Measurements from ENCODE around the gene STAG1. TPM values are rescaled to one million over a fixed set of nuclear protein-coding genes. Genes with fewer than 3 reads are reported as not detected.
A peak's percentile ranks its signal among the peaks of the same experiment; 100 is the strongest.

Gene STAG1
- total and polyA plus RNA-seq, 2 donors (not counting 1 experiment from before 2014, with no cell fraction given): 23.2 to 38.6 TPM

DNA sequence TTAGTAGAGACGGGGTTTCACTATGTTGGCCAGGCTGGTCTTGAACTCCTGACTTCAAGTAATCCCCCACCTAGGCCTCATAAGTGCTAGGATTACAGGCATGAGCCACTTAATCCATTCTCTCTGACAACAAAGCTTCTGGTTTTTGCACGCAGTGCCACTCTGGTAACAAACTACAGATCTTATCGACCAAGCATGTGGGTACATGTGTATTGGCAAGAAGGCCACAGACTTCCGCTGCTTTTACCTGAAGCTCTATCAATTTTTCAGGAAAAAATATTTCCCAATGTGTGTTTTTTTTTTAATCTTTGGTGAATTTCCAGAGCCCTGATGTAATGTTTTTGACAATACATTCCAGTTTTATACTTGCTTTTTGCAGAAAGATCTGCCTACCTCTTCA, 319.5 kb downstream of the STAG1 start:
- H3K9ac ChIP-seq (ENCODE audit: insufficient read depth, low read length): no peak overlapping the region
- H3K9me3 ChIP-seq (ENCODE audit: control insufficient read depth, insufficient read depth, low read depth, low read length): no peaks in the 10 kb centered on the region
- no peak for DNase-seq (ENCODE audit: low read depth in 2 of 2)
- no peak overlapping the region for H3K27ac ChIP-seq (ENCODE audit: insufficient read depth, low read length)
- no peaks in the 10 kb centered on the region for H3K27me3 ChIP-seq (ENCODE audit: control insufficient read depth, insufficient read depth, low read length)
- TF ChIP-seq, protein P1, sequence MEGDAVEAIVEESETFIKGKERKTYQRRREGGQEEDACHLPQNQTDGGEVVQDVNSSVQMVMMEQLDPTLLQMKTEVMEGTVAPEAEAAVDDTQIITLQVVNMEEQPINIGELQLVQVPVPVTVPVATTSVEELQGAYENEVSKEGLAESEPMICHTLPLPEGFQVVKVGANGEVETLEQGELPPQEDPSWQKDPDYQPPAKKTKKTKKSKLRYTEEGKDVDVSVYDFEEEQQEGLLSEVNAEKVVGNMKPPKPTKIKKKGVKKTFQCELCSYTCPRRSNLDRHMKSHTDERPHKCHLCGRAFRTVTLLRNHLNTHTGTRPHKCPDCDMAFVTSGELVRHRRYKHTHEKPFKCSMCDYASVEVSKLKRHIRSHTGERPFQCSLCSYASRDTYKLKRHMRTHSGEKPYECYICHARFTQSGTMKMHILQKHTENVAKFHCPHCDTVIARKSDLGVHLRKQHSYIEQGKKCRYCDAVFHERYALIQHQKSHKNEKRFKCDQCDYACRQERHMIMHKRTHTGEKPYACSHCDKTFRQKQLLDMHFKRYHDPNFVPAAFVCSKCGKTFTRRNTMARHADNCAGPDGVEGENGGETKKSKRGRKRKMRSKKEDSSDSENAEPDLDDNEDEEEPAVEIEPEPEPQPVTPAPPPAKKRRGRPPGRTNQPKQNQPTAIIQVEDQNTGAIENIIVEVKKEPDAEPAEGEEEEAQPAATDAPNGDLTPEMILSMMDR (conservative IDR thresholded peaks at IDR 0.05 in 1 of 2, IDR thresholded peaks at IDR 0.05 in 1 of 2; ENCODE audit: low read depth in 1 of 2, low read length in 2 of 2): no peak
- no peak for TF ChIP-seq EZH2 (IDR thresholded peaks at IDR 0.05; ENCODE audit: low read length, missing control alignments)
- H3K79me2 ChIP-seq (ENCODE audit: control insufficient read depth, insufficient read depth, low read length): no peaks in the 10 kb centered on the region
- H3K4me1 ChIP-seq (ENCODE audit: control insufficient read depth, extremely low read depth, insufficient read depth, low read length): no peaks in the 10 kb centered on the region
- H2AFZ ChIP-seq (ENCODE audit: low read length): no peak overlapping the region
- H4K20me1 ChIP-seq (ENCODE audit: control insufficient read depth, extremely low read depth, insufficient read depth, low read length): no peaks in the 10 kb centered on the region
- no peak overlapping the region for H3K4me2 ChIP-seq (ENCODE audit: extremely low read depth, insufficient read depth, low read length)
- no peaks in the 10 kb centered on the region for H3K36me3 ChIP-seq (ENCODE audit: control insufficient read depth, insufficient read depth, low read length)
- no peak overlapping the region for H3K4me3 ChIP-seq (replicated peaks in 1 of 4; ENCODE audit: control extremely low read depth in 1 of 4, insufficient read depth in 1 of 4, low read depth in 3 of 4, low read length in 4 of 4)

DNA sequence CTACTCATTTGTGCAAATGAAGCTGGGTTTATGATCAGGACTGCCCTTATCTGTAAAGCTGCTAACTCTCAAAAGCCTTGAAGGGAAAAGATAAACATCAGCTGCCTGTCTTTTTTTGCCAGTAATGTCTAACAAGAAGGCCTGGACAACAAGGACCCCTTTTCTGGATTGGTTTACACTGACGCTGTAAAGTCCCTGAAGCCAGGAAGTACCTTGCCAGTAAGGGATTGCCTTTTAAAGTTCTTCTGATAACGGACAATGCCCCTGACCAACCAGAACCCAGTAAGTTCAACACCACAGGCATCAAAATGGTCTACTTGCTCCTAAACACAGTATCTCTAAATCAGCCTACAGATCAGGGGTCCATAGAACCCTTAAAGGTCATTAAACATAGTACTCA, 324.0 kb downstream of the STAG1 start:
- no peak for TF ChIP-seq EZH2 (IDR thresholded peaks at IDR 0.05; ENCODE audit: low read length, missing control alignments)
- TF ChIP-seq, protein P1 (conservative IDR thresholded peaks at IDR 0.05 in 1 of 2, IDR thresholded peaks at IDR 0.05 in 1 of 2; ENCODE audit: low read depth in 1 of 2, low read length in 2 of 2): no peak
- H3K4me3 ChIP-seq (replicated peaks in 1 of 4; ENCODE audit: control extremely low read depth in 1 of 4, insufficient read depth in 1 of 4, low read depth in 3 of 4, low read length in 4 of 4): no peak overlapping the region
- H3K79me2 ChIP-seq (ENCODE audit: control insufficient read depth, insufficient read depth, low read length): no peaks in the 10 kb centered on the region
- H3K27me3 ChIP-seq (ENCODE audit: control insufficient read depth, insufficient read depth, low read length): no peaks in the 10 kb centered on the region
- no peaks in the 10 kb centered on the region for H3K4me1 ChIP-seq (ENCODE audit: control insufficient read depth, extremely low read depth, insufficient read depth, low read length)
- no peak overlapping the region for H3K27ac ChIP-seq (ENCODE audit: insufficient read depth, low read length)
- DNase-seq (ENCODE audit: low read depth in 2 of 2): peak in 1 of 2 donors; percentile 4
- no peak overlapping the region for H2AFZ ChIP-seq (ENCODE audit: low read length)
- no peak overlapping the region for H3K9ac ChIP-seq (ENCODE audit: insufficient read depth, low read length)
- H3K9me3 ChIP-seq (ENCODE audit: control insufficient read depth, insufficient read depth, low read depth, low read length): no peaks in the 10 kb centered on the region
- H3K36me3 ChIP-seq (ENCODE audit: control insufficient read depth, insufficient read depth, low read length): no peaks in the 10 kb centered on the region
- no peak overlapping the region for H3K4me2 ChIP-seq (ENCODE audit: extremely low read depth, insufficient read depth, low read length)
- H4K20me1 ChIP-seq (ENCODE audit: control insufficient read depth, extremely low read depth, insufficient read depth, low read length): no peaks in the 10 kb centered on the region

DNA sequence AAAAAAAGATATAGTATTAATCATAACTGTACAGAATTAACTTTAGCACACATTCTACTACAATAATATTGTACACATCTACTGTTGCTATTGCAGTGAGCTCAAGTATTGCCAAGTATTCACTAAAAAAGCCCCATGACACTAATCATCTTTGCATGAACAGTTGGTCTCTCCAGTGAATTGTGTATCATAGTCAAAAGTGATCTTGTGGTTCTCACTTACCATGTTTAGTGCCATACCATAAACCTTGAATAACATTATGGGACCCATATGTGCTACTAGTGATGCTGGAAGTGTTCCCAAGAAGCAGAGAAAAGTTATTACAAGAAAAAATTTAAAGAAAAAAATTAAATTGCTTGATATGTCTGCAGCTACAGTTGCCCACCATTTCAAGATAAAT, 324.9 kb downstream of the STAG1 start:
- no peak for DNase-seq (ENCODE audit: low read depth in 2 of 2)
- H2AFZ ChIP-seq (ENCODE audit: low read length): no peak overlapping the region

More for the DNA sequence above, 324.9 kb downstream of the STAG1 start:
- Histone ChIP-seq H3K27me3 (ENCODE audit: control insufficient read depth, insufficient read depth, low read length) (no peaks in the 10 kb centered on the region), H3K9me3 (ENCODE audit: control insufficient read depth, insufficient read depth, low read depth, low read length) (no peaks in the 10 kb centered on the region), H3K4me1 (ENCODE audit: control insufficient read depth, extremely low read depth, insufficient read depth, low read length) (no peaks in the 10 kb centered on the region), H3K4me3 (replicated peaks in 1 of 4; ENCODE audit: control extremely low read depth in 1 of 4, insufficient read depth in 1 of 4, low read depth in 3 of 4, low read length in 4 of 4) (no peak overlapping the region), H4K20me1 (ENCODE audit: control insufficient read depth, extremely low read depth, insufficient read depth, low read length) (no peaks in the 10 kb centered on the region), H3K27ac (ENCODE audit: insufficient read depth, low read length) (no peak overlapping the region), H3K4me2 (ENCODE audit: extremely low read depth, insufficient read depth, low read length) (no peak overlapping the region), H3K9ac (ENCODE audit: insufficient read depth, low read length) (no peak overlapping the region), H3K36me3 (ENCODE audit: control insufficient read depth, insufficient read depth, low read length) (no peaks in the 10 kb centered on the region), H3K79me2 (ENCODE audit: control insufficient read depth, insufficient read depth, low read length) (no peaks in the 10 kb centered on the region)
- TF ChIP-seq, protein P1 (conservative IDR thresholded peaks at IDR 0.05 in 1 of 2, IDR thresholded peaks at IDR 0.05 in 1 of 2; ENCODE audit: low read depth in 1 of 2, low read length in 2 of 2): no peak
- TF ChIP-seq EZH2 (IDR thresholded peaks at IDR 0.05; ENCODE audit: low read length, missing control alignments): no peak

Data from fibroblast of lung (primary cell).